Hippocampal formation (tissue), 2 donors: Measurements from ENCODE around the gene RGS8.

Experiments
- DNase-seq, 2 donors: peaks; one replicate each; lab custom pipeline; 2025; lab: John Stamatoyannopoulos, UW

The RGS8 gene

GRCh38 chr1:182684116-182684828 is at the start of gene RGS8:
Gene RGS8, minus strand, starts transcription at chr1:182684587. Its CDS starts 14,938 bp downstream, at chr1:182669649.
- DNase-seq = no peak

GRCh38 chr1:182731852-182732575 is 47.6 kb upstream of the RGS8 start:
- DNase-seq = no peak

GRCh38 chr1:182726912-182727311 is 42.5 kb upstream of the RGS8 start:
- DNase-seq = no peak

- DNase-seq = no peak
These were observed 41.2 kb upstream of the RGS8 start for GRCh38 chr1:182725259-182726255.

GRCh38 chr1:182724215-182724614 is 39.8 kb upstream of the RGS8 start:
- no peak for DNase-seq

GRCh38 chr1:182723200-182723599 is 38.8 kb upstream of the RGS8 start:
- no peak for DNase-seq

GRCh38 chr1:182721525-182721924 is 37.1 kb upstream of the RGS8 start:
- DNase-seq = no peak

- no peak for DNase-seq
These were observed 36.1 kb upstream of the RGS8 start for GRCh38 chr1:182720463-182720862.

- DNase-seq = no peak
These were observed 35.2 kb upstream of the RGS8 start for GRCh38 chr1:182719553-182719952.

GRCh38 chr1:182718311-182718710 is 33.9 kb upstream of the RGS8 start:
- no peak for DNase-seq

- DNase-seq = no peak
These were observed 32.6 kb upstream of the RGS8 start for GRCh38 chr1:182716740-182717720.

- DNase-seq = no peak
These were observed 31.1 kb upstream of the RGS8 start for GRCh38 chr1:182715531-182715930.

GRCh38 chr1:182714546-182714945 is 30.2 kb upstream of the RGS8 start:
- DNase-seq = no peak

GRCh38 chr1:182713939-182714338 is 29.6 kb upstream of the RGS8 start:
- DNase-seq = no peak

- DNase-seq = no peak
These were observed 29.1 kb upstream of the RGS8 start for GRCh38 chr1:182713492-182713891.

GRCh38 chr1:182709855-182710254 is 25.5 kb upstream of the RGS8 start:
- DNase-seq = no peak

GRCh38 chr1:182709225-182709764 is 24.9 kb upstream of the RGS8 start:
- no peak for DNase-seq

- peak in 1 of 2 donors; percentile 24 for DNase-seq
These were observed 22.7 kb upstream of the RGS8 start for GRCh38 chr1:182707122-182707521.

GRCh38 chr1:182704677-182705076 is 20.3 kb upstream of the RGS8 start:
- no peak for DNase-seq

- no peak for DNase-seq
These were observed 19.2 kb upstream of the RGS8 start for GRCh38 chr1:182703539-182703938.
